Thyroid gland (tissue), 4 donors: ENCODE data around the gene AARS2. TPM values are rescaled to one million over a fixed set of nuclear protein-coding genes. Genes with fewer than 3 reads are reported as not detected.

ENCODE experiments used
- DNase-seq, 2 donors: peaks; one replicate each; pipeline ENCODE4 v3.0.0-alpha.2; 2019
- H3K27ac ChIP-seq, 3 donors: fragments of 200-600 bp; sonication (generic); 1 replicate in 2 of 3; 2 replicates in 1 of 3; pipeline ENCODE4 v1.5.1; 2016 to 2019; ENCODE audit warnings: mild to moderate bottlenecking in 1 of 3, moderate library complexity in 1 of 3
- H3K27me3 ChIP-seq: fragments of 200-600 bp; sonication (generic); one replicate; pipeline ENCODE4 v1.5.1; 2019
- H3K36me3 ChIP-seq, 2 donors: fragments of 200-600 bp; sonication (generic); one replicate each; pipeline ENCODE4 v1.5.1; 2016 to 2019
- H3K4me1 ChIP-seq, 2 donors: fragments of 200-600 bp; sonication (generic); one replicate each; pipeline ENCODE4 v1.5.1; 2017 to 2019
- H3K4me3 ChIP-seq, 3 donors: fragments of 200-600 bp; sonication (generic); replicated peaks in 1 of 3; 1 replicate in 2 of 3; 2 replicates in 1 of 3; pipeline ENCODE4 v1.5.1; 2016; ENCODE audit warnings: mild to moderate bottlenecking in 1 of 3
- H3K9me3 ChIP-seq: fragments of 200-600 bp; sonication (generic); one replicate; pipeline ENCODE4 v1.5.1; 2017
- CTCF ChIP-seq, 6 experiments: fragments of 200-600 bp in 3 of 6; fragments of 450-650 bp in 3 of 6; sonication (generic) in 3 of 6; IDR thresholded peaks; one replicate each; pipeline ENCODE4 v1.5.1; 2016 to 2019; ENCODE audit warnings: antibody characterized with exemption in 6 of 6, mild to moderate bottlenecking in 2 of 6, inconsistent platforms in 1 of 6, moderate library complexity in 1 of 6
- POLR2A ChIP-seq, 2 donors: fragments of 450-650 bp; IDR thresholded peaks; one replicate each; pipeline ENCODE4 v1.6.1; 2017; ENCODE audit warnings: antibody characterized with exemption in 2 of 2, mild to moderate bottlenecking in 2 of 2, moderate library complexity in 1 of 2
- WGBS, 2 donors: methylation state at CpG; one replicate each; pipeline ENCODE4 v1.1.5; 2017; 5-methylcytosine and 5-hydroxymethylcytosine counted together
- intact Hi-C: fragments of 100-400 bp; cut with DNase I; formaldehyde crosslinking; loops from one replicate; pipeline ENCODE4 v1.15.1; 2023
- total RNA-seq, 4 donors: library from RNA; depleted of rRNA; stranded (reverse); fragments of >200 nt; gene quantifications; one replicate each; pipeline ENCODE4 v1.2.3, GENCODE V29; 2016

The AARS2 gene
- total RNA-seq = 10 to 100 TPM in 3 of 4 donors, 1 to 10 TPM in 1; 9.7 to 18.0 (median 14.2) TPM

DNA sequence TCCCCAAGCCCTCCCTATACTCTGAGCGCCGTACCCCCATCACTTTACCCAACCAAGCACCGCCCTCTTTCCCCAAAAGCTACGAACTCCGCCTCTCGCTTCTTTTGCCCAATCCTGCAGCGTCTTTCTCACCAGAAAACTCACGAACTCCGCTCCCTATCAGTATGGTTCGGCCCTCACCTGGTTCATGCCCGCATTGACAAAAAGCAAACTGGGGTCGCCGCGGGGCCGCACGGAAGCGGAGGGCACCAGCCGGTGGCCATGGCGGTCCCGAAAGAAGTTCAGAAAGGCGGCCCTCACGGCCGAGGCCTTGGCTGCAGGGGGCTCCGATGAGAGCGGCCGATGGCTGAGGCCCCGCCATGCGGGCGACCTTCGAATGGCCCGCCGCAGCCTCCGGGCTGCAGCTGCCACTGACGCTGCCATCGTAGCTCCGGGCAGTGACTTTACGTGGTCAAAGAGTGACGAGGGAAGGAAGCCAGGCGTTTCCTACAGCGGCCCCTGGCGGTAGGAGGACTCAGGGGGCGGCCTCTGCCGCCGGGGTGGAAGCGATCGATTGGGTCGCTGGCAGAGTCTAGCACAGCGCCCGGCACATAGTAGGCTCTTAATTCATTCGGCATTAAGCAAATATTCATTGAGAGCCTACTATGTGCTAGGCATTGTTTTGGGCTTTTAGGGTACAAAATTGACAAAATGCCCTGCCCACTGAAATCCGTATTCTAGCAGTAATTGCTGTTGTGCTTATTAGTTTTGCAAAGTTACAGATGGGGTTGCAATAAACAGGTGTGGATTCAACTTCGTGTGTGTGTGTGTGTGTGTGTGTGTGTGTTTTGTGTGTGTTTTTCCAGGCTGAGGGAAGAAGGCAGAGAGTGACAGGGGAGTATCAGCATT is at the start of gene AARS2:
TSS of gene AARS2 (minus strand) at position 447 of the 888 bp plus-strand sequence. CDS start at position 423, 24 bp downstream.
- H3K4me3 ChIP-seq = peak within 1 kb of the TSS; percentile 67 to 86 (median 81)
- no peaks in the 10 kb centered on the region for H3K9me3 ChIP-seq
- WGBS, 2 donors = 5% methylated on average over 28 to 37 of the region's 52 CpGs
- intact Hi-C loops = no loop called here
- TF ChIP-seq POLR2A (IDR thresholded peaks at IDR 0.05) (peak in 1 of 2 donors; percentile 47), CTCF (IDR thresholded peaks at IDR 0.05) (peak; percentile 81 to 98 (median 93))
- H3K36me3 ChIP-seq = peaks cover 7 to 22% of the 10 kb centered on the region in 2 donors
- DNase-seq = peak; percentile 81 to 87
- H3K4me1 ChIP-seq = peaks cover 6 to 7% of the 10 kb centered on the region in 2 donors
- H3K27ac ChIP-seq = peak within 1 kb of the TSS in 2 of 3 donors; percentile 68 to 69
- H3K27me3 ChIP-seq = no peaks in the 10 kb centered on the region

DNA sequence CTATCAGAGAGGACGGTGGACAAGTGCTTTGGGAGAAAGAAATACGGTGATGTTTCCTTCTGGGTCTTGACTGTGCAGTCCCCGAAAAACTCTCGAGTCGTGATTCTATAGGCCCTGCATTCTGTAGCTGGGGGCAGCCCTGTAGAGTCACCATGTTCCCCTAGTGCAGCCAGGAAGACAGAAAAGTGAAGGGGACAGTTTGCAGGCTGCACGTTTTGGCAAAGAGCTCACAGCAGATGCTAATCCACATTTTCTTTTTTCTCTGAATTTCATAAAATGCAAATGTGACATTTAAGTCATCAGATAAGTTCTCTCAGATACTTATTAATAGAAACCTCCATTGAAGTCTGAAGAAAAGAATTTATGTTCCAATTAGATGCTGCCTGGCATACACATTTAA is 48.8 kb upstream of the AARS2 start:
- 77 to 82% methylated on average over 6 of the region's 6 CpGs for WGBS, 2 donors
- no peak for TF ChIP-seq CTCF (IDR thresholded peaks at IDR 0.05)
- no peak for TF ChIP-seq POLR2A (IDR thresholded peaks at IDR 0.05)
- no peaks in the 10 kb centered on the region for H3K9me3 ChIP-seq
- DNase-seq = no peak
- no peak overlapping the region for H3K4me3 ChIP-seq
- intact Hi-C loops = no loop called here
- H3K27me3 ChIP-seq = no peaks in the 10 kb centered on the region
- H3K27ac ChIP-seq = no peak overlapping the region
- no peaks in the 10 kb centered on the region for H3K36me3 ChIP-seq
- no peaks in the 10 kb centered on the region for H3K4me1 ChIP-seq

DNA sequence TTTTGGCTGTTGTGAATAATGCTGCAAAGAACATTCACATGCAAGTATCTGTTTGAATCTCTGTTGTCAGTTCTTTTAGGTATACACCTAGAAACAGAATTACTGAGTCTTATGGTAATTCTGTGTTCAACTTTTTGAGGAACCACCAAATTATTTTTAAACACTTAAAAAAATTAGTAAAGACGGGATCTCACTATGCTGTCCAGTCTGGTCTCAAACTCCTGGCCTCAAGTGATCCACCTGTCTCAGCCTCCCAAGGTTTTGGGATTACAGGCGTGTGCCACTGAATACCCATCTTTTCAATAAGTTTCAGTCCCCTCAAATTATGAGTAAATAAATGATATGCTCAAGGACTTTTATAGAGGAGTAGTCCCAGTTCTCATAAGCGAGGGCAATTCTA is 46.8 kb upstream of the AARS2 start:
- DNase-seq = no peak
- no peak overlapping the region for H3K4me3 ChIP-seq
- no peak overlapping the region for H3K27ac ChIP-seq
- no peaks in the 10 kb centered on the region for H3K4me1 ChIP-seq
- H3K36me3 ChIP-seq = no peaks in the 10 kb centered on the region
- no peaks in the 10 kb centered on the region for H3K9me3 ChIP-seq
- H3K27me3 ChIP-seq = no peaks in the 10 kb centered on the region
- WGBS, 2 donors = 88 to 91% methylated on average over 3 of the region's 3 CpGs
- intact Hi-C loops = no loop called here
- TF ChIP-seq POLR2A (IDR thresholded peaks at IDR 0.05) = no peak
- no peak for TF ChIP-seq CTCF (IDR thresholded peaks at IDR 0.05)

DNA sequence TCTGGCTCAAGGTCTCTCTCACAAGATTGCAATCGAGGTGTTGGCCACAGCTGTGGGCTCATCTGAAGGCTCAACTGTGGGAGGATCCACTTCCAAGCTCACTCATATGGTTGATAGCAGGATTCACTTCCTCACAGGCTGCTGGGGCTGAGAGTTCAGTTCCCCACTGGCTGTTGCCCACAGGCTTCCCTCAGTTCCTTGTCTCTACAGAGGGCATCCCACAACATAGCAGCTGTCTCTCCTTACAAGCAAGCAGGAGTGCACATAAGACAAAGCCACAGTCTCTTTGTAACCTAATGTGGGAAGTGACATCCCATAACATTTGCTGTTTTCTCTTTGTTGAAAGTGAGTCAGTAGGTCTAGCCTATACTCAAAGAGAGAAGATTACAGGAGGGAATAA is 43.3 kb upstream of the AARS2 start:
- Histone ChIP-seq H3K9me3 (no peaks in the 10 kb centered on the region), H3K27me3 (no peaks in the 10 kb centered on the region), H3K36me3 (no peaks in the 10 kb centered on the region), H3K4me1 (no peaks in the 10 kb centered on the region), H3K27ac (no peak overlapping the region), H3K4me3 (no peak overlapping the region)
- intact Hi-C loops = no loop called here
- no peak for DNase-seq
- 69 to 77% methylated on average over 1 of the region's 1 CpG for WGBS, 2 donors
- TF ChIP-seq CTCF (IDR thresholded peaks at IDR 0.05) = no peak
- TF ChIP-seq POLR2A (IDR thresholded peaks at IDR 0.05) = no peak

- no peak for TF ChIP-seq CTCF (IDR thresholded peaks at IDR 0.05)
- no peak for TF ChIP-seq POLR2A (IDR thresholded peaks at IDR 0.05)
Measured at GRCh38 chr6:44355640-44356039, 42.5 kb upstream of the AARS2 start.

More at GRCh38 chr6:44355640-44356039, 42.5 kb upstream of the AARS2 start:
- DNase-seq = no peak
- H3K27ac ChIP-seq = no peak overlapping the region
- H3K9me3 ChIP-seq = no peaks in the 10 kb centered on the region
- intact Hi-C loops = no loop called here
- no peak overlapping the region for H3K4me3 ChIP-seq
- no peaks in the 10 kb centered on the region for H3K27me3 ChIP-seq
- no peaks in the 10 kb centered on the region for H3K4me1 ChIP-seq
- H3K36me3 ChIP-seq = no peaks in the 10 kb centered on the region
- 76 to 83% methylated on average over 4 of the region's 4 CpGs for WGBS, 2 donors
